SK-N-SH (cell line): Measurements from ENCODE around the gene NOTCH4. TPM values are rescaled to one million over a fixed set of nuclear protein-coding genes. Genes with fewer than 3 reads are reported as not detected.

Experiments
- CTCF ChIA-PET: fragments of 300-600, 350-600 bp; formaldehyde crosslinking; extraction: SDS; loops from one replicate; lab custom pipeline; 2021; lab: Yijun Ruan, JAX
- POLR2A ChIA-PET: fragments of 350-600 bp; sonication (Branson Sonifier 250); formaldehyde crosslinking; extraction: SDS; loops from one replicate; lab custom pipeline; 2020; ENCODE audit warnings: antibody characterized with exemption, inconsistent platforms; lab: Yijun Ruan, JAX
- DNase-seq: peaks from one replicate; pipeline ENCODE4 v3.0.0; 2012
- H2AFZ ChIP-seq: fragments of 200-600 bp; sonication (generic); 2 replicates; pipeline ENCODE4 v1.8.1; 2016; ENCODE audit warnings: antibody characterized with exemption, mild to moderate bottlenecking, low read depth
- H3F3A ChIP-seq: fragments of 200-600 bp; sonication (generic); replicated peaks from 2 replicates; pipeline ENCODE3; 2016; ENCODE audit warnings: antibody characterized with exemption, mild to moderate bottlenecking; ENCODE audit not compliant: insufficient read depth
- H3K27ac ChIP-seq, 2 experiments: fragments of 200-500 bp in 1 of 2; fragments of 200-600 bp in 1 of 2; sonication (Bioruptor generic) in 1 of 2; sonication (generic), shearing (Covaris generic) in 1 of 2; 2 replicates each; pipeline versions ENCODE4 v1.5.1 to v1.6.1; 2014 to 2016; ENCODE audit warnings: low read depth in 2 of 2, inconsistent platforms in 1 of 2, low read length in 1 of 2, mild to moderate bottlenecking in 1 of 2, mixed read lengths in 1 of 2
- H3K27me3 ChIP-seq: fragments of 200-600 bp; sonication (generic), shearing (Covaris generic); 2 replicates; pipeline ENCODE4 v1.6.1; 2016; ENCODE audit warnings: mixed run types; ENCODE audit not compliant: insufficient read depth
- H3K36me3 ChIP-seq, 2 experiments: fragments of 200-500 bp in 1 of 2; fragments of 200-600 bp in 1 of 2; sonication (Bioruptor generic) in 1 of 2; sonication (generic) in 1 of 2; replicated peaks in 1 of 2; 2 replicates each; pipeline versions ENCODE3 to v1.5.1; 2014 to 2016; ENCODE audit warnings: low read length in 1 of 2, mild to moderate bottlenecking in 1 of 2; ENCODE audit not compliant: insufficient read depth in 2 of 2, control insufficient read depth in 1 of 2
- H3K4me1 ChIP-seq, 2 experiments: fragments of 200-500 bp in 1 of 2; fragments of 200-600 bp in 1 of 2; sonication (Bioruptor generic) in 1 of 2; sonication (generic), shearing (Covaris generic) in 1 of 2; 2 replicates each; pipeline versions ENCODE4 v1.5.1 to v1.6.1; 2014 to 2016; ENCODE audit warnings: low read depth in 1 of 2, low read length in 1 of 2, mixed run types in 1 of 2; ENCODE audit not compliant: insufficient read depth in 2 of 2, control insufficient read depth in 1 of 2
- H3K4me2 ChIP-seq: fragments of 200-600 bp; sonication (generic), shearing (Covaris generic); 2 replicates; pipeline ENCODE4 v1.6.1; 2017; ENCODE audit warnings: mixed run types
- H3K4me3 ChIP-seq, 2 experiments: fragments of 200-500 bp in 1 of 2; fragments of 200-600 bp in 1 of 2; sonication (Bioruptor generic) in 1 of 2; sonication (generic), shearing (Covaris generic) in 1 of 2; 2 replicates each; pipeline versions ENCODE4 v1.5.1 to v1.8.1; 2014 to 2016; ENCODE audit warnings: low read depth in 2 of 2, inconsistent platforms in 1 of 2, low read length in 1 of 2, mild to moderate bottlenecking in 1 of 2, mixed read lengths in 1 of 2, moderate library complexity in 1 of 2
- H3K79me2 ChIP-seq: fragments of 200-600 bp; sonication (generic); 2 replicates; pipeline ENCODE4 v1.8.1; 2017; ENCODE audit warnings: mild to moderate bottlenecking; ENCODE audit not compliant: insufficient read depth
- H3K9ac ChIP-seq: fragments of 200-600 bp; sonication (generic); 2 replicates; pipeline ENCODE4 v1.6.1; 2017; ENCODE audit warnings: mixed run types
- H3K9me2 ChIP-seq: fragments of 200-600 bp; sonication (generic); 2 replicates; pipeline ENCODE4 v1.6.1; 2017; ENCODE audit warnings: mixed run types
- H3K9me3 ChIP-seq: fragments of 200-600 bp; sonication (generic); 2 replicates; pipeline ENCODE4 v1.6.1; 2017; ENCODE audit warnings: mixed run types, mild to moderate bottlenecking, moderate library complexity
- H4K20me1 ChIP-seq: fragments of 200-600 bp; sonication (generic); 2 replicates; pipeline ENCODE4 v1.6.1; 2017; ENCODE audit warnings: mild to moderate bottlenecking, mixed run types; ENCODE audit not compliant: insufficient read depth
- ELF1 ChIP-seq: IDR thresholded peaks from 2 replicates; pipeline ENCODE4 v1.4.0; 2012
- FOXJ3 ChIP-seq: sonication (generic); formaldehyde crosslinking; IDR thresholded peaks from 2 replicates; pipeline ENCODE4 v1.5.1; 2020; ENCODE audit warnings: mild to moderate bottlenecking, missing genetic modification reagents
- FOXM1 ChIP-seq: IDR thresholded peaks from 2 replicates; pipeline ENCODE4 v1.4.0; 2012; ENCODE audit warnings: low read depth, mild to moderate bottlenecking
- JUND ChIP-seq: IDR thresholded peaks from 2 replicates; pipeline ENCODE4 v1.4.0; 2012
- MXI1 ChIP-seq: IDR thresholded peaks from 2 replicates; pipeline ENCODE4 v1.6.1; 2012; ENCODE audit warnings: mild to moderate bottlenecking, low read depth, low read length, improper control_type of control experiment
- RCOR1 ChIP-seq: fragments of 150-350 bp; IDR thresholded peaks from 2 replicates; pipeline ENCODE4 v1.6.1; 2017; ENCODE audit warnings: antibody characterized with exemption, low read length
- SIN3A ChIP-seq: IDR thresholded peaks from 2 replicates; pipeline ENCODE4 v1.6.1; 2012; ENCODE audit warnings: low read depth, mild to moderate bottlenecking, low read length, moderate library complexity, borderline replicate concordance
- SMC3 ChIP-seq: IDR thresholded peaks from 2 replicates; pipeline ENCODE4 v1.6.1; 2012; ENCODE audit warnings: low read depth, low read length, improper control_type of control experiment
- TAF1 ChIP-seq: IDR thresholded peaks from 2 replicates; pipeline ENCODE4 v1.6.1; 2012; ENCODE audit warnings: low read depth, mild to moderate bottlenecking, low read length, moderate library complexity, borderline replicate concordance
- TCF12 ChIP-seq: IDR thresholded peaks from 2 replicates; pipeline ENCODE4 v1.4.0; 2012
- WGBS: methylation state at CpG from one replicate; pipeline ENCODE4 v1.1.6; 2017; ENCODE audit warnings: low lambda C conversion rate; 5-methylcytosine and 5-hydroxymethylcytosine counted together
- polyA plus RNA-seq, 3 experiments: library from polyadenylated mRNA; depleted of rRNA; stranded (reverse); fragments of >200 nt; gene quantifications; 2 replicates each; pipeline ENCODE4 v1.2.3, GENCODE V29; 2012
- TF ChIP-seq, protein P1 (sequence below): IDR thresholded peaks from 2 replicates; pipeline ENCODE4; 2012
- TF ChIP-seq, protein P2 (sequence below): fragments of 150-350 bp; IDR thresholded peaks from 2 replicates; pipeline ENCODE4 v1.6.1; 2017; ENCODE audit warnings: antibody characterized with exemption, low read length, low read depth, borderline replicate concordance
- TF ChIP-seq, protein P3 (sequence below): fragments of 150-350 bp; IDR thresholded peaks from 2 replicates; pipeline ENCODE4 v1.6.1; 2016; ENCODE audit warnings: mild to moderate bottlenecking, low read depth, low read length
- TF ChIP-seq, protein P4 (sequence below): IDR thresholded peaks from 2 replicates; pipeline ENCODE4 v1.6.1; 2012; ENCODE audit warnings: mild to moderate bottlenecking, low read depth, low read length, moderate library complexity

Gene NOTCH4
- polyA plus RNA-seq, 1 of the 3 experiments (the other 2 are of a cell fraction): 2.5 TPM

DNA sequence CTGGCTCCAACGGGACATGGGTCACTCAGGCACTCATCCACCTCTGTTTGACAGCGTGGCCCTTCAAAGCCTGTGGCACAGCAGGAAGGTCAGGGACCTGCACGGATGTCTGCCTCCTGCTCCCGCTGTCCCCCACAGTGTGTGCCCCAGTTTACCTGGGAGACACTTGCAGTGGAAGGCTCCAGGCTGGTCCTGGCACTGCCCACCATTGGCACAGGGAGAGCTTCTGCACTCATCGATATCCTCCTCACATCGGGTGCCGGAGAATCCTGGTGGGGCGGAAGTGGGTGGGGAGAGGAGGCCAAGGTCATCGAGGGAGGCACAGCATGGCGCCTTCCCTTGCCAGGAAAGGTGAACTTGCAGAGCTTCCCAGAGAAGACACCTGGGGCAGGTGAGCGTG lies 6.9 kb downstream of the NOTCH4 start:
- Histone ChIP-seq H3K4me1 (no peaks in the 10 kb centered on the region), H3K27me3 (peaks cover 93% of the 10 kb centered on the region), H3K4me3 (no peak overlapping the region), H3K36me3 (no peaks in the 10 kb centered on the region), H3K79me2 (no peaks in the 10 kb centered on the region), H3F3A (no peaks in the 10 kb centered on the region), H3K4me2 (no peak overlapping the region), H3K9me3 (no peaks in the 10 kb centered on the region), H4K20me1 (no peaks in the 10 kb centered on the region), H2AFZ (no peak overlapping the region), H3K9ac (no peak overlapping the region), H3K27ac (no peak overlapping the region), H3K9me2 (no peaks in the 10 kb centered on the region)
- ChIA-PET POLR2A (no interaction called here), CTCF (interaction anchor here (0.6 kb wide), 1 partner anchor 631 kb away, joined by 3 read pairs; the partner anchor contains the start of gene LST1)
- no peak for TF ChIP-seq FOXJ3 (CRISPR knock-in tag)
- TF ChIP-seq RCOR1: no peak
- no peak for DNase-seq
- WGBS: 29% methylated on average over 11 of the region's 11 CpGs

DNA sequence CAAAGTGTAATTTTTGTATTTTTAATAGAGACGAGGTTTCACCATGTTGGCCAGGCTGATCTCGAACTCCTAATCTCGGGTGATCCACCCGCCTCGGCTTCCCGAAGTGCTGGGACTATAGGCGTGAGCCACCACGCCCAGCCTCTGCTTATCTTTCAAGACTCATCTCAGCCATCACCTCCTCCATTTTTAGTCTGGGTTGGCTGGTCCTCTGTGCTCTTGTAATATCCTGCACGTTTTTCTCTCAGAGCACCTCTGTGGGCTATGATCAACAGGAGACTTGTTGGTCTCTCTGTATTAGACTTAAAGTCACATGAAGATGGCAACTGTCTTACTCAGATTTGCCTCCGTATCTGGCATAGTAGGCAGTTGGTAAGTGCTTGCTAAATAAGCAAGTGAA lies 7.6 kb downstream of the NOTCH4 start:
- H3K4me3 ChIP-seq: no peak overlapping the region
- H3K9me3 ChIP-seq: no peaks in the 10 kb centered on the region
- no peak for TF ChIP-seq FOXM1
- no peak for TF ChIP-seq FOXJ3 (CRISPR knock-in tag)
- no peak for TF ChIP-seq JUND
- TF ChIP-seq TAF1: no peak
- TF ChIP-seq, protein P1, sequence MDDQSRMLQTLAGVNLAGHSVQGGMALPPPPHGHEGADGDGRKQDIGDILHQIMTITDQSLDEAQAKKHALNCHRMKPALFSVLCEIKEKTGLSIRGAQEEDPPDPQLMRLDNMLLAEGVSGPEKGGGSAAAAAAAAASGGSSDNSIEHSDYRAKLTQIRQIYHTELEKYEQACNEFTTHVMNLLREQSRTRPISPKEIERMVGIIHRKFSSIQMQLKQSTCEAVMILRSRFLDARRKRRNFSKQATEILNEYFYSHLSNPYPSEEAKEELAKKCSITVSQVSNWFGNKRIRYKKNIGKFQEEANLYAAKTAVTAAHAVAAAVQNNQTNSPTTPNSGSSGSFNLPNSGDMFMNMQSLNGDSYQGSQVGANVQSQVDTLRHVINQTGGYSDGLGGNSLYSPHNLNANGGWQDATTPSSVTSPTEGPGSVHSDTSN: no peak
- no peaks in the 10 kb centered on the region for H3K4me1 ChIP-seq
- H3K9ac ChIP-seq: no peak overlapping the region
- H3K27ac ChIP-seq: no peak overlapping the region
- ChIA-PET POLR2A (no interaction called here), CTCF (no interaction called here)
- no peaks in the 10 kb centered on the region for H3F3A ChIP-seq
- no peaks in the 10 kb centered on the region for H4K20me1 ChIP-seq
- H3K36me3 ChIP-seq: no peaks in the 10 kb centered on the region
- DNase-seq: no peak
- no peak overlapping the region for H2AFZ ChIP-seq
- H3K79me2 ChIP-seq: no peaks in the 10 kb centered on the region
- H3K27me3 ChIP-seq: peaks cover 91% of the 10 kb centered on the region
- H3K4me2 ChIP-seq: no peak overlapping the region
- WGBS: 4% methylated on average over 10 of the region's 10 CpGs
- H3K9me2 ChIP-seq: no peaks in the 10 kb centered on the region

DNA sequence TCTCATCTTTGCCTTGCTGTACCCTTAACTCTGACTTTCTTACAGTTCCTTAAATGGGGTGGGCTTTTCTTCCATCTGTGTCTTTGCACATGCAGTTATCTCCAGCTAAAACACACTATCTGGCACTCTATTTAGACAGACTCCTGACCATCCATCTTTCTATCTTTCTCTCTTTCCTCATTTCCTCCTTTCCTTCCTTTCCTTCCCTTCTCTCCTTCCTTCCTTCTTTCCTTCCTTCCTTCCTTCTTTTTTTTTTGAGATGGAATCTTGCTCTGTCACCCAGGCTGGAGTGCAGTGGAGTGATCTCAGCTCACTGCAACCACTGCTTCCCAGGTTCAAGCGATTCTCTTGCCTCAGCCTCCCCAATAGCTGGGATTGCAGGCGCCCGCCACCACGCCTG lies 8.2 kb downstream of the NOTCH4 start:
- Histone ChIP-seq H3K4me1 (no peaks in the 10 kb centered on the region), H3K9me3 (no peaks in the 10 kb centered on the region), H3K36me3 (no peaks in the 10 kb centered on the region), H3F3A (no peaks in the 10 kb centered on the region), H4K20me1 (no peaks in the 10 kb centered on the region), H3K9ac (no peak overlapping the region), H3K79me2 (no peaks in the 10 kb centered on the region), H3K4me2 (no peak overlapping the region), H3K4me3 (no peak overlapping the region), H2AFZ (no peak overlapping the region), H3K27ac (no peak overlapping the region), H3K9me2 (no peaks in the 10 kb centered on the region), H3K27me3 (peaks cover 86% of the 10 kb centered on the region)
- no peak for DNase-seq
- ChIA-PET CTCF (no interaction called here), POLR2A (no interaction called here)
- 24% methylated on average over 4 of the region's 4 CpGs for WGBS
- TF ChIP-seq MXI1: no peak
- TF ChIP-seq ELF1: no peak
- TF ChIP-seq SIN3A: no peak
- no peak for TF ChIP-seq TCF12
- no peak for TF ChIP-seq SMC3
- TF ChIP-seq, protein P2, sequence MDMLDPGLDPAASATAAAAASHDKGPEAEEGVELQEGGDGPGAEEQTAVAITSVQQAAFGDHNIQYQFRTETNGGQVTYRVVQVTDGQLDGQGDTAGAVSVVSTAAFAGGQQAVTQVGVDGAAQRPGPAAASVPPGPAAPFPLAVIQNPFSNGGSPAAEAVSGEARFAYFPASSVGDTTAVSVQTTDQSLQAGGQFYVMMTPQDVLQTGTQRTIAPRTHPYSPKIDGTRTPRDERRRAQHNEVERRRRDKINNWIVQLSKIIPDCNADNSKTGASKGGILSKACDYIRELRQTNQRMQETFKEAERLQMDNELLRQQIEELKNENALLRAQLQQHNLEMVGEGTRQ: no peak
- TF ChIP-seq, protein P3, sequence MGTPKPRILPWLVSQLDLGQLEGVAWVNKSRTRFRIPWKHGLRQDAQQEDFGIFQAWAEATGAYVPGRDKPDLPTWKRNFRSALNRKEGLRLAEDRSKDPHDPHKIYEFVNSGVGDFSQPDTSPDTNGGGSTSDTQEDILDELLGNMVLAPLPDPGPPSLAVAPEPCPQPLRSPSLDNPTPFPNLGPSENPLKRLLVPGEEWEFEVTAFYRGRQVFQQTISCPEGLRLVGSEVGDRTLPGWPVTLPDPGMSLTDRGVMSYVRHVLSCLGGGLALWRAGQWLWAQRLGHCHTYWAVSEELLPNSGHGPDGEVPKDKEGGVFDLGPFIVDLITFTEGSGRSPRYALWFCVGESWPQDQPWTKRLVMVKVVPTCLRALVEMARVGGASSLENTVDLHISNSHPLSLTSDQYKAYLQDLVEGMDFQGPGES: no peak
- TF ChIP-seq, protein P4, sequence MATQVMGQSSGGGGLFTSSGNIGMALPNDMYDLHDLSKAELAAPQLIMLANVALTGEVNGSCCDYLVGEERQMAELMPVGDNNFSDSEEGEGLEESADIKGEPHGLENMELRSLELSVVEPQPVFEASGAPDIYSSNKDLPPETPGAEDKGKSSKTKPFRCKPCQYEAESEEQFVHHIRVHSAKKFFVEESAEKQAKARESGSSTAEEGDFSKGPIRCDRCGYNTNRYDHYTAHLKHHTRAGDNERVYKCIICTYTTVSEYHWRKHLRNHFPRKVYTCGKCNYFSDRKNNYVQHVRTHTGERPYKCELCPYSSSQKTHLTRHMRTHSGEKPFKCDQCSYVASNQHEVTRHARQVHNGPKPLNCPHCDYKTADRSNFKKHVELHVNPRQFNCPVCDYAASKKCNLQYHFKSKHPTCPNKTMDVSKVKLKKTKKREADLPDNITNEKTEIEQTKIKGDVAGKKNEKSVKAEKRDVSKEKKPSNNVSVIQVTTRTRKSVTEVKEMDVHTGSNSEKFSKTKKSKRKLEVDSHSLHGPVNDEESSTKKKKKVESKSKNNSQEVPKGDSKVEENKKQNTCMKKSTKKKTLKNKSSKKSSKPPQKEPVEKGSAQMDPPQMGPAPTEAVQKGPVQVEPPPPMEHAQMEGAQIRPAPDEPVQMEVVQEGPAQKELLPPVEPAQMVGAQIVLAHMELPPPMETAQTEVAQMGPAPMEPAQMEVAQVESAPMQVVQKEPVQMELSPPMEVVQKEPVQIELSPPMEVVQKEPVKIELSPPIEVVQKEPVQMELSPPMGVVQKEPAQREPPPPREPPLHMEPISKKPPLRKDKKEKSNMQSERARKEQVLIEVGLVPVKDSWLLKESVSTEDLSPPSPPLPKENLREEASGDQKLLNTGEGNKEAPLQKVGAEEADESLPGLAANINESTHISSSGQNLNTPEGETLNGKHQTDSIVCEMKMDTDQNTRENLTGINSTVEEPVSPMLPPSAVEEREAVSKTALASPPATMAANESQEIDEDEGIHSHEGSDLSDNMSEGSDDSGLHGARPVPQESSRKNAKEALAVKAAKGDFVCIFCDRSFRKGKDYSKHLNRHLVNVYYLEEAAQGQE: no peak
